Measurements from ENCODE around the gene CTTN. TPM values are rescaled to one million over a fixed set of nuclear protein-coding genes. Genes with fewer than 3 reads are reported as not detected.

The CTTN gene
- total and polyA plus RNA-seq, 9 of the 15 experiments (the other 6 are each of a cell fraction or from before 2014, with no cell fraction given): 9.9 to 158 (median 99.7) TPM

DNA sequence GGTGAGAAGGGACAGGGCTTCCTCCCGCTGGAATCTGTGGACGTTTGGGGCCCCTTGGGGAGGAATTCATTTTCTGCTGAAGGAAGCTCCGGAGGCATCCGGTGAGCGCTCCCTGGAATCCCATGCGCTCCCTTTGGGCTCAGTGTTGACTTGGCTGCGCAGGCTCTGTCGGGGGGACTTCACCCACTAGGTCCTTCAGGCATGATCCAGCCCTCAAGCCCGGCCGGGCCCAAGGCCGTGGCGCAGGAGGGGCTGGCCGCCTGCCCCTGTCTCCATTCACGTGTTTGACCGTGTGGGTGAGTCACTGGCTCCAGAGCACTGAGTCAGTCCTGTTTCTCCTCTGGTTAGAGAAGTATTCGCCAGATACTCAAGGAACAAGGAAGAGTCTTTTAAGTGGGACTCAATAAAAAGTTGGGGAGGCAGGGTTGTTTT lies 1.4 kb downstream of the CTTN start:
- peak overlapping the region; percentile 99 for H3K4me2 ChIP-seq (ENCODE audit: insufficient read depth, low read length)
- H3K79me2 ChIP-seq (ENCODE audit: control insufficient read depth, insufficient read depth, low read length): peaks cover 97% of the 10 kb centered on the region
- BruUV-seq (replicated peaks): no TSS peak
- FAIRE-seq (peak; percentile 79), ATAC-seq (peak; percentile 67), DNase-seq (ENCODE audit: extremely low read depth in 1 of 4, low spot score in 3 of 4) (peak; percentile 44 to 83 (median 68))
- peaks cover 27% of the 10 kb centered on the region; the same call in 1 of the 2 replicates for H4K20me1 ChIP-seq (replicated peaks; ENCODE audit: control insufficient read depth, insufficient read depth, low read length)
- 2% methylated on average over 16 of the region's 16 CpGs for WGBS (ENCODE audit: insufficient coverage, low coverage, missing lambda C conversion rate)
- H2AFZ ChIP-seq (ENCODE audit: low read depth, low read length): no peak overlapping the region
- in situ Hi-C loops (cut with MboI) (no loop called here), intact Hi-C loops (cut with micrococcal nuclease) (loop anchor here (10.0 kb wide), 1 partner anchor 195 kb away; the partner anchor contains the start of gene FADD)
- peak overlapping the region; percentile 87 for H3K27ac ChIP-seq (ENCODE audit: extremely low read depth, low read depth, low read length)
- H3K36me3 ChIP-seq (ENCODE audit: control insufficient read depth, insufficient read depth, low read length): peaks cover 42% of the 10 kb centered on the region; the same call in 2 of the 3 replicates
- CTCF ChIA-PET (ENCODE audit: low intra/inter-chr PET ratio): no interaction called here
- H3K27me3 ChIP-seq (ENCODE audit: control insufficient read depth in 2 of 2, insufficient read depth in 2 of 2, low read length in 2 of 2): no peaks in the 10 kb centered on the region
- POLR2A ChIA-PET: interaction anchor here (2.6 kb wide), 1 partner anchor 10 kb away, joined by 17 read pairs; no protein-coding TSS in a partner anchor
- peak overlapping the region; percentile 88 to 93 for H3K9ac ChIP-seq (ENCODE audit: insufficient read depth in 1 of 2, low read depth in 2 of 2, low read length in 2 of 2)
- peak overlapping the region; percentile 85 for H3K4me3 ChIP-seq
- H3K9me3 ChIP-seq (replicated peaks; ENCODE audit: control insufficient read depth, insufficient read depth, low read depth, low read length): no peaks in the 10 kb centered on the region
- no peaks in the 10 kb centered on the region for H3K9me1 ChIP-seq (ENCODE audit: control insufficient read depth, insufficient read depth, low read length)
- peaks cover 23 to 26% of the 10 kb centered on the region in 2 experiments for H3K4me1 ChIP-seq (replicated peaks in 1 of 2; ENCODE audit: control insufficient read depth in 2 of 2, insufficient read depth in 2 of 2, low read length in 2 of 2)
- TF ChIP-seq MIER1 (IDR thresholded peaks at IDR 0.05; ENCODE audit: low read depth): no peak
- TF ChIP-seq, protein P1, sequence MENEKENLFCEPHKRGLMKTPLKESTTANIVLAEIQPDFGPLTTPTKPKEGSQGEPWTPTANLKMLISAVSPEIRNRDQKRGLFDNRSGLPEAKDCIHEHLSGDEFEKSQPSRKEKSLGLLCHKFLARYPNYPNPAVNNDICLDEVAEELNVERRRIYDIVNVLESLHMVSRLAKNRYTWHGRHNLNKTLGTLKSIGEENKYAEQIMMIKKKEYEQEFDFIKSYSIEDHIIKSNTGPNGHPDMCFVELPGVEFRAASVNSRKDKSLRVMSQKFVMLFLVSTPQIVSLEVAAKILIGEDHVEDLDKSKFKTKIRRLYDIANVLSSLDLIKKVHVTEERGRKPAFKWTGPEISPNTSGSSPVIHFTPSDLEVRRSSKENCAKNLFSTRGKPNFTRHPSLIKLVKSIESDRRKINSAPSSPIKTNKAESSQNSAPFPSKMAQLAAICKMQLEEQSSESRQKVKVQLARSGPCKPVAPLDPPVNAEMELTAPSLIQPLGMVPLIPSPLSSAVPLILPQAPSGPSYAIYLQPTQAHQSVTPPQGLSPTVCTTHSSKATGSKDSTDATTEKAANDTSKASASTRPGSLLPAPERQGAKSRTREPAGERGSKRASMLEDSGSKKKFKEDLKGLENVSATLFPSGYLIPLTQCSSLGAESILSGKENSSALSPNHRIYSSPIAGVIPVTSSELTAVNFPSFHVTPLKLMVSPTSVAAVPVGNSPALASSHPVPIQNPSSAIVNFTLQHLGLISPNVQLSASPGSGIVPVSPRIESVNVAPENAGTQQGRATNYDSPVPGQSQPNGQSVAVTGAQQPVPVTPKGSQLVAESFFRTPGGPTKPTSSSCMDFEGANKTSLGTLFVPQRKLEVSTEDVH (IDR thresholded peaks at IDR 0.05; ENCODE audit: low read depth, partially characterized antibody): no peak
- no peak for TF ChIP-seq CBX3 (IDR thresholded peaks at IDR 0.05; ENCODE audit: borderline replicate concordance in 1 of 2, low read length in 2 of 2)
- TF ChIP-seq TAF1 (IDR thresholded peaks at IDR 0.05; ENCODE audit: control insufficient read depth, extremely low read depth, insufficient read depth, low read length, severe bottlenecking): no peak
- no peak for TF ChIP-seq ZNF589 (CRISPR knock-in tag; IDR thresholded peaks at IDR 0.05; ENCODE audit: low read depth)
- TF ChIP-seq SP2 (IDR thresholded peaks at IDR 0.05; ENCODE audit: extremely low read depth, low read depth, low read length, poor library complexity, severe bottlenecking): no peak
- TF ChIP-seq GTF2E2 (tag; IDR thresholded peaks at IDR 0.05): no peak
- TF ChIP-seq, protein P2, sequence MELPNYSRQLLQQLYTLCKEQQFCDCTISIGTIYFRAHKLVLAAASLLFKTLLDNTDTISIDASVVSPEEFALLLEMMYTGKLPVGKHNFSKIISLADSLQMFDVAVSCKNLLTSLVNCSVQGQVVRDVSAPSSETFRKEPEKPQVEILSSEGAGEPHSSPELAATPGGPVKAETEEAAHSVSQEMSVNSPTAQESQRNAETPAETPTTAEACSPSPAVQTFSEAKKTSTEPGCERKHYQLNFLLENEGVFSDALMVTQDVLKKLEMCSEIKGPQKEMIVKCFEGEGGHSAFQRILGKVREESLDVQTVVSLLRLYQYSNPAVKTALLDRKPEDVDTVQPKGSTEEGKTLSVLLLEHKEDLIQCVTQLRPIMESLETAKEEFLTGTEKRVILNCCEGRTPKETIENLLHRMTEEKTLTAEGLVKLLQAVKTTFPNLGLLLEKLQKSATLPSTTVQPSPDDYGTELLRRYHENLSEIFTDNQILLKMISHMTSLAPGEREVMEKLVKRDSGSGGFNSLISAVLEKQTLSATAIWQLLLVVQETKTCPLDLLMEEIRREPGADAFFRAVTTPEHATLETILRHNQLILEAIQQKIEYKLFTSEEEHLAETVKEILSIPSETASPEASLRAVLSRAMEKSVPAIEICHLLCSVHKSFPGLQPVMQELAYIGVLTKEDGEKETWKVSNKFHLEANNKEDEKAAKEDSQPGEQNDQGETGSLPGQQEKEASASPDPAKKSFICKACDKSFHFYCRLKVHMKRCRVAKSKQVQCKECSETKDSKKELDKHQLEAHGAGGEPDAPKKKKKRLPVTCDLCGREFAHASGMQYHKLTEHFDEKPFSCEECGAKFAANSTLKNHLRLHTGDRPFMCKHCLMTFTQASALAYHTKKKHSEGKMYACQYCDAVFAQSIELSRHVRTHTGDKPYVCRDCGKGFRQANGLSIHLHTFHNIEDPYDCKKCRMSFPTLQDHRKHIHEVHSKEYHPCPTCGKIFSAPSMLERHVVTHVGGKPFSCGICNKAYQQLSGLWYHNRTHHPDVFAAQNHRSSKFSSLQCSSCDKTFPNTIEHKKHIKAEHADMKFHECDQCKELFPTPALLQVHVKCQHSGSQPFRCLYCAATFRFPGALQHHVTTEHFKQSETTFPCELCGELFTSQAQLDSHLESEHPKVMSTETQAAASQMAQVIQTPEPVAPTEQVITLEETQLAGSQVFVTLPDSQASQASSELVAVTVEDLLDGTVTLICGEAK (IDR thresholded peaks at IDR 0.05): no peak
- TF ChIP-seq, protein P2 (CRISPR knock-in tag; IDR thresholded peaks at IDR 0.05): no peak
- no peak for TF ChIP-seq GABPA (tag; conservative IDR thresholded peaks at IDR 0.05; ENCODE audit: low read depth)

All from K562 (cell line).